B cell (primary cell): ENCODE measurements around the gene HYDIN. TPM values are rescaled to one million over a fixed set of nuclear protein-coding genes. Genes with fewer than 3 reads are reported as not detected.

Experiments used
- ATAC-seq: fragments of 200-7000 bp; cut with Tn5 transposase; one replicate; pipeline ENCODE4 v1.10.0; 2021; ENCODE audit warnings: low read depth, mild to moderate bottlenecking, moderate number of reproducible peaks, moderate library complexity
- CTCF ChIA-PET: fragments of 350-600 bp; sonication (Branson Sonifier 250); formaldehyde crosslinking; loops from one replicate; lab custom pipeline; 2021; ENCODE audit warnings: antibody characterized with exemption, inconsistent platforms; lab: Charles Lee
- POLR2A ChIA-PET: fragments of 350-600 bp; sonication (Branson Sonifier 250); formaldehyde crosslinking; loops from one replicate; lab custom pipeline; 2021; ENCODE audit warnings: antibody characterized with exemption; lab: Charles Lee
- DNase-seq: peaks from one replicate; pipeline ENCODE4 v3.0.0; 2013
- H2AFZ ChIP-seq: 2 replicates; pipeline ENCODE4 v1.6.1; 2012; ENCODE audit warnings: mild to moderate bottlenecking, low read depth, low read length; ENCODE audit not compliant: insufficient read depth, poor library complexity, severe bottlenecking
- H3K27ac ChIP-seq, 2 donors: 1 replicate in 1 of 2; 2 replicates in 1 of 2; pipeline ENCODE4 v1.5.1; 2012 to 2013; ENCODE audit warnings: low read length in 2 of 2, mild to moderate bottlenecking in 2 of 2, moderate library complexity in 1 of 2
- H3K27me3 ChIP-seq, 4 experiments: fragments of 200-600 bp in 1 of 4; sonication (generic) in 1 of 4; replicated peaks in 1 of 4; 1 replicate in 2 of 4; 2 replicates in 2 of 4; pipeline versions ENCODE4 v1.6.1 to v1.7.0; 2013 to 2016; ENCODE audit warnings: low read length in 3 of 4, mild to moderate bottlenecking in 2 of 4, mixed read lengths in 1 of 4, moderate library complexity in 1 of 4; ENCODE audit not compliant: insufficient read depth in 4 of 4, control insufficient read depth in 3 of 4; ENCODE audit errors: control extremely low read depth in 1 of 4
- H3K36me3 ChIP-seq, 2 experiments: replicated peaks in 1 of 2; 1 replicate in 1 of 2; 2 replicates in 1 of 2; pipeline versions ENCODE4 v1.6.1 to v1.7.1; 2013; ENCODE audit warnings: low read length in 1 of 2; ENCODE audit not compliant: insufficient read depth in 2 of 2, control insufficient read depth in 1 of 2; ENCODE audit errors: control extremely low read depth in 1 of 2, extremely low read depth in 1 of 2
- H3K4me1 ChIP-seq, 2 donors: fragments of 200-600 bp in 1 of 2; sonication (generic) in 1 of 2; 1 replicate in 1 of 2; 2 replicates in 1 of 2; pipeline versions ENCODE4 v1.5.1 to v1.6.1; 2013 to 2017; ENCODE audit warnings: low read length in 2 of 2; ENCODE audit not compliant: control insufficient read depth in 2 of 2, insufficient read depth in 2 of 2
- H3K4me2 ChIP-seq: replicated peaks from 2 replicates; pipeline ENCODE3; 2012; ENCODE audit warnings: mild to moderate bottlenecking, low read depth, low read length; ENCODE audit not compliant: poor library complexity, severe bottlenecking
- H3K4me3 ChIP-seq, 5 experiments: fragments of 200-600 bp in 1 of 5; sonication (generic) in 1 of 5; 1 replicate in 3 of 5; 2 replicates in 2 of 5; pipeline versions ENCODE4 v1.5.1 to v1.7.0; 2011 to 2016; ENCODE audit warnings: low read length in 4 of 5, mild to moderate bottlenecking in 4 of 5, low read depth in 2 of 5, control low read depth in 1 of 5, moderate library complexity in 1 of 5; ENCODE audit not compliant: insufficient read depth in 1 of 5; ENCODE audit errors: control extremely low read depth in 1 of 5, extremely low read depth in 1 of 5
- H3K79me2 ChIP-seq: fragments of 200-600 bp; sonication (generic); one replicate; pipeline ENCODE4 v1.6.0; 2016; ENCODE audit warnings: low read length; ENCODE audit not compliant: control insufficient read depth, insufficient read depth
- H3K9ac ChIP-seq: fragments of 200-600 bp; sonication (generic); 2 replicates; pipeline ENCODE4 v1.6.1; 2017; ENCODE audit warnings: mild to moderate bottlenecking, low read length, moderate library complexity
- H3K9me3 ChIP-seq, 3 donors: one replicate each; pipeline versions ENCODE4 v1.6.1 to v1.7.1; 2013; ENCODE audit warnings: low read length in 2 of 3; ENCODE audit not compliant: control insufficient read depth in 2 of 3, insufficient read depth in 1 of 3; ENCODE audit errors: control extremely low read depth in 1 of 3
- H4K20me1 ChIP-seq: 2 replicates; pipeline ENCODE4 v1.6.0; 2012; ENCODE audit warnings: mild to moderate bottlenecking, low read length; ENCODE audit not compliant: insufficient read depth, control insufficient read depth, poor library complexity, severe bottlenecking
- H3K27ac Mint-ChIP-seq: one replicate; pipeline ENCODE4 v1.8.0; 2021; ENCODE audit warnings: mixed read lengths
- H3K27me3 Mint-ChIP-seq: one replicate; pipeline ENCODE4 v1.8.0; 2021; ENCODE audit warnings: mixed read lengths
- H3K4me1 Mint-ChIP-seq: one replicate; pipeline ENCODE4 v1.8.0; 2021; ENCODE audit warnings: mixed read lengths
- H3K4me3 Mint-ChIP-seq: one replicate; pipeline ENCODE4 v1.8.0; 2021; ENCODE audit warnings: mixed read lengths
- H3K9me3 Mint-ChIP-seq: one replicate; pipeline ENCODE4 v1.8.0; 2022; ENCODE audit warnings: mixed read lengths; ENCODE audit not compliant: insufficient read depth
- EZH2 ChIP-seq: IDR thresholded peaks from 2 replicates; pipeline ENCODE4 v1.6.1; 2012; ENCODE audit warnings: borderline replicate concordance, low read depth, mild to moderate bottlenecking, moderate library complexity, low read length; ENCODE audit not compliant: insufficient read depth, poor library complexity, severe bottlenecking
- WGBS: methylation state at CpG from one replicate; pipeline ENCODE4 v1.1.5; 2013; ENCODE audit warnings: missing lambda C conversion rate; ENCODE audit not compliant: insufficient coverage; 5-methylcytosine and 5-hydroxymethylcytosine counted together
- intact Hi-C: fragments of 100-400 bp; cut with micrococcal nuclease; formaldehyde crosslinking; loops from one replicate; pipeline ENCODE4 v1.10.0; 2022
- polyA plus RNA-seq: library from polyadenylated mRNA; depleted of rRNA; stranded (reverse); fragments of >200 nt; gene quantifications from 2 replicates; pipeline ENCODE4 v1.2.3, GENCODE V29; 2012
- small RNA-seq: library from RNA; depleted of rRNA; stranded (forward); fragments of <200 nt; gene quantifications from one replicate; pipeline ENCODE3, GENCODE V24; 2012; ENCODE audit warnings: low replicate concordance, low read depth; ENCODE audit not compliant: insufficient read length
- total RNA-seq, 2 donors: library from RNA; stranded (reverse); fragments of 120-200 nt in 1 of 2; gene quantifications; 1 replicate in 1 of 2; 2 replicates in 1 of 2; pipeline versions ENCODE4 v1.2.3 to v1.2.4, GENCODE V29; 2013 to 2022
- TF ChIP-seq, protein P1 (sequence below): fragments of 200-600 bp; IDR thresholded peaks from one replicate; pipeline ENCODE4 v1.8.0; 2022; ENCODE audit warnings: antibody characterized with exemption, mild to moderate bottlenecking

The HYDIN gene
- total and polyA plus RNA-seq, 2 donors (not counting 1 experiment from before 2014, with no cell fraction given), result 0.10 TPM; not detected in 1

GRCh38 chr16:70759666-70760065 is 470.9 kb downstream of the HYDIN start:
- Histone ChIP-seq H3K4me3 (no peak overlapping the region), H3K27me3 (no peaks in the 10 kb centered on the region), H3K4me1 (no peaks in the 10 kb centered on the region), H3K79me2 (no peaks in the 10 kb centered on the region), H3K9ac (no peak overlapping the region), H3K9me3 (no peaks in the 10 kb centered on the region), H2AFZ (no peak overlapping the region), H4K20me1 (no peaks in the 10 kb centered on the region), H3K27ac (no peak overlapping the region), H3K4me2 (no peak overlapping the region), H3K36me3 (peaks cover 0 to 56% of the 10 kb centered on the region in 2 experiments)
- DNase-seq, result no peak
- Mint-ChIP-seq H3K27me3 (no peaks in the 10 kb centered on the region), H3K4me1 (no peaks in the 10 kb centered on the region), H3K4me3 (no peak overlapping the region), H3K27ac (no peak overlapping the region), H3K9me3 (no peaks in the 10 kb centered on the region)
- intact Hi-C loops, result no loop called here
- TF ChIP-seq EZH2, result no peak
- TF ChIP-seq, protein P1, sequence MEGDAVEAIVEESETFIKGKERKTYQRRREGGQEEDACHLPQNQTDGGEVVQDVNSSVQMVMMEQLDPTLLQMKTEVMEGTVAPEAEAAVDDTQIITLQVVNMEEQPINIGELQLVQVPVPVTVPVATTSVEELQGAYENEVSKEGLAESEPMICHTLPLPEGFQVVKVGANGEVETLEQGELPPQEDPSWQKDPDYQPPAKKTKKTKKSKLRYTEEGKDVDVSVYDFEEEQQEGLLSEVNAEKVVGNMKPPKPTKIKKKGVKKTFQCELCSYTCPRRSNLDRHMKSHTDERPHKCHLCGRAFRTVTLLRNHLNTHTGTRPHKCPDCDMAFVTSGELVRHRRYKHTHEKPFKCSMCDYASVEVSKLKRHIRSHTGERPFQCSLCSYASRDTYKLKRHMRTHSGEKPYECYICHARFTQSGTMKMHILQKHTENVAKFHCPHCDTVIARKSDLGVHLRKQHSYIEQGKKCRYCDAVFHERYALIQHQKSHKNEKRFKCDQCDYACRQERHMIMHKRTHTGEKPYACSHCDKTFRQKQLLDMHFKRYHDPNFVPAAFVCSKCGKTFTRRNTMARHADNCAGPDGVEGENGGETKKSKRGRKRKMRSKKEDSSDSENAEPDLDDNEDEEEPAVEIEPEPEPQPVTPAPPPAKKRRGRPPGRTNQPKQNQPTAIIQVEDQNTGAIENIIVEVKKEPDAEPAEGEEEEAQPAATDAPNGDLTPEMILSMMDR, result no peak
- WGBS, result 95% methylated on average over 7 of the region's 9 CpGs
- CTCF ChIA-PET, result no interaction called here
- POLR2A ChIA-PET, result no interaction called here
- no peak for ATAC-seq

GRCh38 chr16:70758786-70759185 is 471.7 kb downstream of the HYDIN start:
- H3K27me3 Mint-ChIP-seq, result no peaks in the 10 kb centered on the region
- H3K27me3 ChIP-seq, result no peaks in the 10 kb centered on the region
- POLR2A ChIA-PET, result no interaction called here
- DNase-seq (no peak), ATAC-seq (no peak)
- no peak overlapping the region for H3K27ac ChIP-seq
- H3K79me2 ChIP-seq, result no peaks in the 10 kb centered on the region
- CTCF ChIA-PET, result no interaction called here
- H3K9ac ChIP-seq, result no peak overlapping the region
- H4K20me1 ChIP-seq, result no peaks in the 10 kb centered on the region
- peaks cover 0 to 52% of the 10 kb centered on the region in 2 experiments for H3K36me3 ChIP-seq
- no peaks in the 10 kb centered on the region for H3K9me3 Mint-ChIP-seq
- H3K4me3 Mint-ChIP-seq, result no peak overlapping the region
- intact Hi-C loops, result no loop called here
- WGBS, result 90% methylated on average over 10 of the region's 10 CpGs
- H3K4me1 ChIP-seq, result no peaks in the 10 kb centered on the region
- no peak overlapping the region for H3K4me2 ChIP-seq
- no peaks in the 10 kb centered on the region for H3K4me1 Mint-ChIP-seq
- H3K4me3 ChIP-seq, result no peak overlapping the region
- TF ChIP-seq, protein P1, result no peak
- no peak for TF ChIP-seq EZH2
- no peak overlapping the region for H3K27ac Mint-ChIP-seq
- no peak overlapping the region for H2AFZ ChIP-seq
- H3K9me3 ChIP-seq, result no peaks in the 10 kb centered on the region

Small RNA genes within 50 kb of the gene (small RNA-seq; reads per million reads assigned to genes)
- not detected for gene RNU6ATAC25P

Other genes starting within 250 kb of the HYDIN start
- 41.3 and 46.1 TPM in 2 replicates for gene CMTR2, start 58.7 kb upstream of the HYDIN start, total RNA-seq
- gene CMTR2, start 58.7 kb upstream of the HYDIN start, polyA plus RNA-seq, result 10.1 and 11.1 TPM in 2 replicates
- gene CALB2, start 128.0 kb upstream of the HYDIN start, total RNA-seq, result not detected in 2 replicates
- not detected in 2 replicates for gene CALB2, start 128.0 kb upstream of the HYDIN start, polyA plus RNA-seq
- gene TLE7, start 211.3 kb upstream of the HYDIN start, total RNA-seq, result not detected in 2 replicates
- not detected in 2 replicates for gene TLE7, start 211.3 kb upstream of the HYDIN start, polyA plus RNA-seq
- gene ZNF23, start 231.5 kb upstream of the HYDIN start, total RNA-seq, result 15.0 and 18.3 TPM in 2 replicates
- gene ZNF23, start 231.5 kb upstream of the HYDIN start, polyA plus RNA-seq, result 8.4 and 8.9 TPM in 2 replicates